NK-92 (cell line): ENCODE results near the gene LYAR.

ENCODE experiments used
- DNase-seq: peaks from one replicate; lab custom pipeline; 2025; ENCODE audit not compliant: unreplicated experiment; lab: John Stamatoyannopoulos, UW

The LYAR gene

GRCh38 chr4:4316150-4316495 lies 26.2 kb upstream of the LYAR start:
- DNase-seq, result no peak

GRCh38 chr4:4315461-4316149 lies 25.7 kb upstream of the LYAR start:
- DNase-seq, result no peak

- DNase-seq, result no peak
These were observed 21.2 kb upstream of the LYAR start for GRCh38 chr4:4311193-4311592.

GRCh38 chr4:4308800-4309441 lies 19.0 kb upstream of the LYAR start:
- DNase-seq, result no peak

- DNase-seq, result no peak
These were observed 17.0 kb upstream of the LYAR start for GRCh38 chr4:4306920-4307319.

- no peak for DNase-seq
These were observed 12.5 kb upstream of the LYAR start for GRCh38 chr4:4302416-4302815.

- no peak for DNase-seq
These were observed 12.0 kb upstream of the LYAR start for GRCh38 chr4:4302001-4302400.

GRCh38 chr4:4299006-4299405 lies 9.1 kb upstream of the LYAR start:
- no peak for DNase-seq

GRCh38 chr4:4296283-4296846 lies 6.4 kb upstream of the LYAR start:
- DNase-seq, result no peak

- no peak for DNase-seq
These were observed 3.3 kb upstream of the LYAR start for GRCh38 chr4:4293279-4293678.

- DNase-seq, result no peak
These were observed 385 bp downstream of the LYAR start for GRCh38 chr4:4289597-4289940.

GRCh38 chr4:4289055-4289454 lies 899 bp downstream of the LYAR start:
- no peak for DNase-seq

GRCh38 chr4:4288098-4288497 lies 1.9 kb downstream of the LYAR start:
- DNase-seq, result no peak

GRCh38 chr4:4284827-4285618 lies 4.9 kb downstream of the LYAR start:
- DNase-seq, result no peak

- no peak for DNase-seq
These were observed 8.2 kb downstream of the LYAR start for GRCh38 chr4:4281787-4282186.

- DNase-seq, result no peak
These were observed 12.4 kb downstream of the LYAR start for GRCh38 chr4:4277531-4277930.

- DNase-seq, result no peak
These were observed 15.7 kb downstream of the LYAR start for GRCh38 chr4:4274226-4274625.

GRCh38 chr4:4271912-4272311 lies 18.0 kb downstream of the LYAR start:
- DNase-seq, result no peak

GRCh38 chr4:4270529-4270928 lies 19.4 kb downstream of the LYAR start:
- DNase-seq, result no peak

- DNase-seq, result no peak
These were observed 20.1 kb downstream of the LYAR start for GRCh38 chr4:4269856-4270255.

GRCh38 chr4:4269331-4269731 lies 20.6 kb downstream of the LYAR start:
- no peak for DNase-seq

- no peak for DNase-seq
These were observed 21.2 kb downstream of the LYAR start for GRCh38 chr4:4268776-4269175.
